ENCODE results near the gene OSBPL5.

OSBPL5 gene

GRCh38 chr11:3194016-3194816 lies 29.1 kb upstream of the OSBPL5 start:
- POLR2A ChIA-PET = no interaction called here
- no peak overlapping the region for H3K4me3 ChIP-seq (ENCODE audit: low read depth, low read length)
- CTCF ChIA-PET = no interaction called here
- no peak for TF ChIP-seq CTCF (IDR thresholded peaks at IDR 0.05; ENCODE audit: insufficient read depth, low read length, missing control alignments)
- DNase-seq (ENCODE audit: low read depth, low spot score) = no peak

GRCh38 chr11:3193373-3194015 lies 28.4 kb upstream of the OSBPL5 start:
- no peak overlapping the region for H3K4me3 ChIP-seq (ENCODE audit: low read depth, low read length)
- no peak for DNase-seq (ENCODE audit: low read depth, low spot score)
- ChIA-PET CTCF (no interaction called here), POLR2A (no interaction called here)
- no peak for TF ChIP-seq CTCF (IDR thresholded peaks at IDR 0.05; ENCODE audit: insufficient read depth, low read length, missing control alignments)

GRCh38 chr11:3192511-3193372 lies 27.6 kb upstream of the OSBPL5 start:
- H3K4me3 ChIP-seq (ENCODE audit: low read depth, low read length) = no peak overlapping the region
- no peak for DNase-seq (ENCODE audit: low read depth, low spot score)
- TF ChIP-seq CTCF (IDR thresholded peaks at IDR 0.05; ENCODE audit: insufficient read depth, low read length, missing control alignments) = no peak
- ChIA-PET POLR2A (no interaction called here), CTCF (no interaction called here)

GRCh38 chr11:3191586-3192324 lies 26.6 kb upstream of the OSBPL5 start:
- ChIA-PET POLR2A (no interaction called here), CTCF (interaction anchor here (1.0 kb wide), 1 partner anchor 11 kb away, joined by 4 read pairs; no protein-coding TSS in a partner anchor)
- no peak overlapping the region for H3K4me3 ChIP-seq (ENCODE audit: low read depth, low read length)
- no peak for TF ChIP-seq CTCF (IDR thresholded peaks at IDR 0.05; ENCODE audit: insufficient read depth, low read length, missing control alignments)
- no peak for DNase-seq (ENCODE audit: low read depth, low spot score)

GRCh38 chr11:3190600-3190999 lies 25.5 kb upstream of the OSBPL5 start:
- CTCF ChIA-PET = interaction anchor here (1.0 to 1.5 kb wide), 3 partner anchors 10 to 26 kb away, joined by 3 to 4 read pairs (median 4); no protein-coding TSS in a partner anchor
- POLR2A ChIA-PET = no interaction called here
- TF ChIP-seq CTCF (IDR thresholded peaks at IDR 0.05; ENCODE audit: insufficient read depth, low read length, missing control alignments) = no peak

More at GRCh38 chr11:3190600-3190999, 25.5 kb upstream of the OSBPL5 start:
- no peak for DNase-seq (ENCODE audit: low read depth, low spot score)
- H3K4me3 ChIP-seq (ENCODE audit: low read depth, low read length) = no peak overlapping the region
